SKM-1 treated with dmso at 0.1 percent for 144 hours (cell line): Measurements from ENCODE around the gene HOXC9.
A peak's percentile ranks its signal among the peaks of the same experiment; 100 is the strongest.

Source experiments
- DNase-seq: peaks from one replicate; lab custom pipeline; 2025; ENCODE audit not compliant: unreplicated experiment; lab: John Stamatoyannopoulos, UW

The HOXC9 gene

DNA sequence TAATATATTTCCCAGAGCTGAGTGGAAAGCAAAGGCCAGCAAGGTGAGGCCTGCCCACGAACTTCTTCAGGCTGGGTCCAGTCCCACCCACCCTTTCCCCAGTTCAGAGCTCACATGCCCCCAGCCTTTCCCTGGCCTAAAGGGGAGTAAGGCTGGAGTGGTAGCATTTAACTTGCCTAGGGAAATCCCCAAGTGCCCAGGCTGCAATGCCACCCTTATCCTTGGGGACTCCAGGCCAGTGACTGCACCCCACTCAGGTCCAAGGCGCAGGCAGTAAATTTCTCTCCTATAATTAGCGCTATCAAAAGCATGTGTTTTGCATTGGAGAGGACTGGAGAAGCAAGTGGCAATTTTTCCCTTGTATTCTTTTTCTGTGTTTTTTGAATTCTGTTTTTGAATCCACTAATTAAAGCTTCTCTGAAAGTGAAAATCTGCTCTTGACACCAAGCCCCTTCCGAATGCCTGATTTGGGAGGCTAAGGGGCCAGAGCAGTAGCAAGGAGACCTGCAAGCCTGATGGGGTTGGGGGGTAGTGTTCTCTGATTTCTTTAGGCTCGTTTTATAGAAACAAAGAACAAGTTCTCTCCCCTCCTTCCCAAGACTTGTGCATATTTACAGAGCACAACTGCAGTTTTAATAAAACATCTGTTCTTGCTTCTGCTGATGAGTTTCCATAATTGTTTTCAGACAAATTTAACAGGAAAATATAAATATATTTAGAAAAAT lies 24.8 kb downstream of the HOXC9 start:
- no peak for DNase-seq

GRCh38 chr12:54025499-54026405 lies 25.8 kb downstream of the HOXC9 start:
- DNase-seq, result no peak

GRCh38 chr12:54026640-54027441 lies 26.9 kb downstream of the HOXC9 start:
- no peak for DNase-seq

DNA sequence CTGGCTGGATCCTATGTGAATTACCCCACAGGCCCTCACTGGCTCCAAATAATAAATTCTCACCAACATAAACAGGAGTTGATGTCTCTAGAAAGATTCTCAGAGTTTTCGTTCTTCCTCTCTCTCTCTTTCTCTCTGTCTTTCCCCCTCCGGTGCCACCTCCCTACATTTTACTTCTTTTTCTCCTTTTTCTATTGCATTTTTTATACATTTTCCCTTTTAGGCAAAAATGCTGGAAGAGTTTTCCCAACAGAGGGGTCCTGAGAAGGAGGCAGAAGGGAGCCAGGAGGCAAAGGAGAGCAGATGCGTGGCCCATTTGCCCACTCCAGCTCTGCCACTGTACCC lies 27.5 kb downstream of the HOXC9 start:
- no peak for DNase-seq

DNA sequence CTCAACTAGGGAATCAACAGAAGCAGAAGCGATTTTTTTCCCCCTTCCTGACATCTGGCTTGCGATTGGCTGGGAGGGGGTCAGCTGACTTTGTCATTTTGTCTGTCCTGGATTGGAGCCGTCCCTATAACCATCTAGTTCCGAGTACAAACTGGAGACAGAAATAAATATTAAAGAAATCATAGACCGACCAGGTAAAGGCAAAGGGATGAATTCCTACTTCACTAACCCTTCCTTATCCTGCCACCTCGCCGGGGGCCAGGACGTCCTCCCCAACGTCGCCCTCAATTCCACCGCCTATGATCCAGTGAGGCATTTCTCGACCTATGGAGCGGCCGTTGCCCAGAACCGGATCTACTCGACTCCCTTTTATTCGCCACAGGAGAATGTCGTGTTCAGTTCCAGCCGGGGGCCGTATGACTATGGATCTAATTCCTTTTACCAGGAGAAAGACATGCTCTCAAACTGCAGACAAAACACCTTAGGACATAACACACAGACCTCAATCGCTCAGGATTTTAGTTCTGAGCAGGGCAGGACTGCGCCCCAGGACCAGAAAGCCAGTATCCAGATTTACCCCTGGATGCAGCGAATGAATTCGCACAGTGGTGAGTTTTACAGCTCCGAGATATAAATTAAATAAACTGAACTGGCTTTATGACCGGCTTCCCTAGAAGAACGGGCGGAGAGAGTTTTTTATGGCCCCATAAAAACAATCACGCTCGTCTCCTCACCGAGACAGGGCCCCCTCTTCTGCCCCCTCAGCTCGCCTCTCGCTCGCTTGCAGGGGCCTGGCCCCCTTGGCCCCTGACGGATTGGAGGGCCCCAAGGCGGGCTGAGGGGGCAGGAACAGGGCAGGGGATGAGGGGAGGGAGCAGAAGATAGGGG lies 28.6 kb downstream of the HOXC9 start, which contains the start of gene HOXC6:
HOXC6 (plus strand) TSS at position 127 of the 888 bp plus-strand sequence; CDS start at position 209, 82 bp downstream.
- no peak for DNase-seq

DNA sequence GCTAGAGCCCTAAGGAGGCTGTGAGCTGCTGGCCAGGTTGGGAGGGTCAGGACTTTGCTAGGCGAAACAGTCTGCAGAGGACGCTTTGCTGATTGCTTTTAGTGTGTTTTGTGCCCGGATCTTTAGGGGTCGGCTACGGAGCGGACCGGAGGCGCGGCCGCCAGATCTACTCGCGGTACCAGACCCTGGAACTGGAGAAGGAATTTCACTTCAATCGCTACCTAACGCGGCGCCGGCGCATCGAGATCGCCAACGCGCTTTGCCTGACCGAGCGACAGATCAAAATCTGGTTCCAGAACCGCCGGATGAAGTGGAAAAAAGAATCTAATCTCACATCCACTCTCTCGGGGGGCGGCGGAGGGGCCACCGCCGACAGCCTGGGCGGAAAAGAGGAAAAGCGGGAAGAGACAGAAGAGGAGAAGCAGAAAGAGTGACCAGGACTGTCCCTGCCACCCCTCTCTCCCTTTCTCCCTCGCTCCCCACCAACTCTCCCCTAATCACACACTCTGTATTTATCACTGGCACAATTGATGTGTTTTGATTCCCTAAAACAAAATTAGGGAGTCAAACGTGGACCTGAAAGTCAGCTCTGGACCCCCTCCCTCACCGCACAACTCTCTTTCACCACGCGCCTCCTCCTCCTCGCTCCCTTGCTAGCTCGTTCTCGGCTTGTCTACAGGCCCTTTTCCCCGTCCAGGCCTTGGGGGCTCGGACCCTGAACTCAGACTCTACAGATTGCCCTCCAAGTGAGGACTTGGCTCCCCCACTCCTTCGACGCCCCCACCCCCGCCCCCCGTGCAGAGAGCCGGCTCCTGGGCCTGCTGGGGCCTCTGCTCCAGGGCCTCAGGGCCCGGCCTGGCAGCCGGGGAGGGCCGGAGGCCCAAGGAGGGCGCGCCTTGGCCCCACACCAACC lies 29.8 kb downstream of the HOXC9 start:
- DNase-seq, result no peak

GRCh38 chr12:54030442-54030801 lies 30.5 kb downstream of the HOXC9 start:
- no peak for DNase-seq

GRCh38 chr12:54030889-54031471 lies 31.0 kb downstream of the HOXC9 start:
- no peak for DNase-seq

DNA sequence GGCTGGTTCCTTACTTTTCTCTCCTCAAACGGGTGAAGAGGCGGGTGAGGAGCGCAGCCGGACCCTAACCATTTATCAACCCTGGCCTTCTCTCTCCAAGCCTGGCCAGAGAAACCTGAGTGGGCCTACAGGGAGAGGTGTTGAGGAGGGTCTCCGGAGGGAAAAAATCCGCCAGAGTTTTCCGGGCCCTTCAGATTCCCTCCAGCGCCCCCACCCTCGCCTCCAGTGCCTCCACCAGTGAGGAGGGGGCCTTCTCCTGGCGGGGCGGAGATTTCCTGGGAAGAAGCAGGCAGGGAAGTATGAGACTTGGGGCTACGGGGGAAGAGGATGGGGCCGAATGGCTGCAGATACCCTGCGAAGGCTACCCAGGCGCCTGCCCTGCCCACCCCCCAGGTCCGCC lies 31.5 kb downstream of the HOXC9 start:
- no peak for DNase-seq

- DNase-seq, result no peak
These were observed 32.2 kb downstream of the HOXC9 start for GRCh38 chr12:54032086-54032619.

- DNase-seq, result peak; percentile 1
These were observed 32.7 kb downstream of the HOXC9 start, which contains the start of gene HOXC5 for GRCh38 chr12:54032627-54033100. TSS of gene HOXC5 (plus strand) at chr12:54033050. CDS start at chr12:54033123, 73 bp downstream.

GRCh38 chr12:54033106-54033979 lies 33.4 kb downstream of the HOXC9 start:
- no peak for DNase-seq

GRCh38 chr12:54033980-54034784 lies 34.2 kb downstream of the HOXC9 start:
- DNase-seq, result no peak

GRCh38 chr12:54034785-54035310 lies 34.9 kb downstream of the HOXC9 start:
- DNase-seq, result no peak

GRCh38 chr12:54035568-54036264 lies 35.8 kb downstream of the HOXC9 start:
- no peak for DNase-seq
